Smooth muscle cell of trachea (primary cell): ENCODE results near the gene EFTUD2. TPM values are rescaled to one million over a fixed set of nuclear protein-coding genes. Genes with fewer than 3 reads are reported as not detected.

Experiments used
- total RNA-seq: library from RNA; depleted of rRNA; stranded (reverse); fragments of >200 nt; gene quantifications from 2 replicates; pipeline ENCODE4 v1.2.1, GENCODE V29; 2014

Gene EFTUD2
- 86.7 and 122 TPM in 2 replicates for total RNA-seq

DNA sequence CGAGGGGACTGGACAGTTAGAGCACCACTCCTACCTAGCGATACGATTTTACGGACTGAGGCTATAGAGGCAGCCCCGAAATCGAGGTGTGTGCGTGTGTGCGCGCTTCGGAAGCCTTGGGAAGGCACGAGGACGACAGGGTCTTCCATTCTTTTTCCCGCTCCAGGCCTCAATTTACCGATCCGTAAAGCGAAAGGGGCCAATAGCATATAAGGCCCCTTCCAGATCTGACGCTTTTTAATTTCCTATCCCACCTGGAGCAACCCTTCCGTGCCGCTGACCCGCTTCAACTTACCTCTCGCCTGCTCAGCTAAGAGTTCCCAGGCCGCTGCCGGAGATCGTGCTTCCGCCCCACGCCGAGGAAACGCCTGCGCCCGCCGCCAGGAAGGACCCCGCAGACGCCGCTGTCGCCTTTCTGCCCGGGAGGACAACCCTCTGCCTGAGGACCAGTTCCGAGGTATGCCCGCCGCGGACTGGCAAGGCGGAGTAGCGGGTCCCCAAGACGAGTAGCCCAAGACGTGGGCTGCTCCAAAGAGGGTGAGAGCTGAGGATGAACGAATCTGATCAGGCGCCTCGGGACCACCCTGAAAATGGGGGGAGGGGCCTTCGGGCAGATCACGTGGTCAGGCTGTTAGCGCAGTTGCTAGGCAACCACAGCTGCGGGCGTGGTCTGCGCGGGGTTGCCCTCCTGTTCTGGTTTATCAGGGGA, at the start of gene EFTUD2:
EFTUD2 (minus strand) TSS at position 372 of the 709 bp plus-strand sequence. CDS start 4,924 bp downstream, outside the sequence.

GRCh38 chr17:44947461-44948314, 48.4 kb upstream of the EFTUD2 start, which contains the start of gene KIF18B:
Gene KIF18B (minus strand): TSS chr17:44947773. CDS start chr17:44936344, 11,429 bp downstream.

GRCh38 chr17:44915321-44915726, 16.1 kb upstream of the EFTUD2 start, which contains the start of gene GFAP:
Gene GFAP (minus strand): TSS chr17:44915500. CDS start chr17:44915486, 14 bp downstream.

DNA sequence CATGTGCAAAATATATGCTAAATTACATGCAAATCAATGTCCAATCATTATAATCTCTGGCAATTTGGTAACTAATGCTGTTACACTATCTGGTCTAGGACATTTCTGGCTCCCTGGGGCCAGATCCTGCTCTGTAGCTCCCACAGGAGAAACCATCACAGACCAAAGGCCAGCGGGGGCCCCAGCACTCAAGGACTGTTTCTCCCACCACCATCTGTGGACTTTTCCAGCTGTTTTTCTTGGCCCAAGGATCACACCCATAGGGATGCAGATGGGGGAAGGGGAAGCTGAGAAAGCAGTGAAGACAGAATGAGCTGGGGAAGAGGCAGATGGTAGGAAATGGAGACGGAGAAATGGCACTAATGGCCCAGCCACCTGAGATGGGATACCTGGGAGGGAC, 51.7 kb downstream of the EFTUD2 start, which contains the start of gene HIGD1B:
HIGD1B (plus strand) TSS at position 298 of the 400 bp plus-strand sequence. CDS start 270 bp downstream, outside the sequence.

GRCh38 chr17:44829523-44830358, 69.5 kb downstream of the EFTUD2 start, which contains the start of gene GJC1:
Gene GJC1 (minus strand): TSS chr17:44830287. CDS start chr17:44805817, 24,470 bp downstream.

Other genes starting within 250 kb of the EFTUD2 start
- gene MEIOC, start 243.0 kb downstream of the EFTUD2 start, total RNA-seq = 0.15 and 0.66 TPM in 2 replicates
- 27.5 and 40.6 TPM in 2 replicates for gene CCDC43, start 209.7 kb downstream of the EFTUD2 start, total RNA-seq
- 1.8 and 8.6 TPM in 2 replicates for gene DBF4B, start 190.8 kb downstream of the EFTUD2 start, total RNA-seq
- 0.44 and 0.99 TPM in 2 replicates for gene ADAM11, start 140.5 kb downstream of the EFTUD2 start, total RNA-seq
- 10.4 and 25.9 TPM in 2 replicates for gene GJC1, start 69.2 kb downstream of the EFTUD2 start, total RNA-seq
- not detected in 2 replicates for gene HIGD1B, start 51.6 kb downstream of the EFTUD2 start, total RNA-seq
- gene GFAP, start 16.1 kb upstream of the EFTUD2 start, total RNA-seq = 0.15 TPM in 1 of 2 replicates, not detected in the other
- gene KIF18B, start 48.3 kb upstream of the EFTUD2 start, total RNA-seq = 0.50 and 6.7 TPM in 2 replicates
- gene C1QL1, start 68.9 kb upstream of the EFTUD2 start, total RNA-seq = 0.29 and 0.99 TPM in 2 replicates
- gene DCAKD, start 152.2 kb upstream of the EFTUD2 start, total RNA-seq = 29.4 and 64.2 TPM in 2 replicates
- 66.0 and 118 TPM in 2 replicates for gene NMT1, start 161.9 kb upstream of the EFTUD2 start, total RNA-seq
- 34.6 and 72.0 TPM in 2 replicates for gene PLCD3, start 233.1 kb upstream of the EFTUD2 start, total RNA-seq
- 7.9 and 16.0 TPM in 2 replicates for gene ACBD4, start 236.2 kb upstream of the EFTUD2 start, total RNA-seq
- 8.1 and 12.2 TPM in 2 replicates for gene HEXIM1, start 249.0 kb upstream of the EFTUD2 start, total RNA-seq